Cardiac fibroblast (primary cell): Measurements from ENCODE around the gene CALCA.
"Not testable (repeated sequence)": the region's sequence is repeated elsewhere in the genome, so short reads cannot be mapped to it uniquely, and the experiment has no call there.

Experiments used
- DNase-seq, 2 donors: peaks; one replicate each; pipeline versions ENCODE4 v3.0.0 to v3.0.0-alpha.2; 2010; ENCODE audit warnings: low read depth in 2 of 2
- H3K4me3 ChIP-seq, 2 donors: replicated peaks in 1 of 2; 1 replicate in 1 of 2; 2 replicates in 1 of 2; pipeline ENCODE4 v1.5.1; 2011; ENCODE audit warnings: low read depth in 2 of 2, low read length in 2 of 2, mild to moderate bottlenecking in 2 of 2, moderate library complexity in 1 of 2
- TF ChIP-seq, protein P1 (sequence below): IDR thresholded peaks from one replicate; pipeline ENCODE4 v1.5.1; 2011; ENCODE audit warnings: low read depth, mild to moderate bottlenecking, low read length, inconsistent platforms

The CALCA gene, protein sequence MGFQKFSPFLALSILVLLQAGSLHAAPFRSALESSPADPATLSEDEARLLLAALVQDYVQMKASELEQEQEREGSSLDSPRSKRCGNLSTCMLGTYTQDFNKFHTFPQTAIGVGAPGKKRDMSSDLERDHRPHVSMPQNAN

GRCh38 chr11:14971865-14972580 lies at the start of gene CALCA:
TSS of gene CALCA (minus strand) at chr11:14972351. CDS start at chr11:14971192, 1,159 bp downstream.
- TF ChIP-seq, protein P1, sequence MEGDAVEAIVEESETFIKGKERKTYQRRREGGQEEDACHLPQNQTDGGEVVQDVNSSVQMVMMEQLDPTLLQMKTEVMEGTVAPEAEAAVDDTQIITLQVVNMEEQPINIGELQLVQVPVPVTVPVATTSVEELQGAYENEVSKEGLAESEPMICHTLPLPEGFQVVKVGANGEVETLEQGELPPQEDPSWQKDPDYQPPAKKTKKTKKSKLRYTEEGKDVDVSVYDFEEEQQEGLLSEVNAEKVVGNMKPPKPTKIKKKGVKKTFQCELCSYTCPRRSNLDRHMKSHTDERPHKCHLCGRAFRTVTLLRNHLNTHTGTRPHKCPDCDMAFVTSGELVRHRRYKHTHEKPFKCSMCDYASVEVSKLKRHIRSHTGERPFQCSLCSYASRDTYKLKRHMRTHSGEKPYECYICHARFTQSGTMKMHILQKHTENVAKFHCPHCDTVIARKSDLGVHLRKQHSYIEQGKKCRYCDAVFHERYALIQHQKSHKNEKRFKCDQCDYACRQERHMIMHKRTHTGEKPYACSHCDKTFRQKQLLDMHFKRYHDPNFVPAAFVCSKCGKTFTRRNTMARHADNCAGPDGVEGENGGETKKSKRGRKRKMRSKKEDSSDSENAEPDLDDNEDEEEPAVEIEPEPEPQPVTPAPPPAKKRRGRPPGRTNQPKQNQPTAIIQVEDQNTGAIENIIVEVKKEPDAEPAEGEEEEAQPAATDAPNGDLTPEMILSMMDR = no peak
- H3K4me3 ChIP-seq = no peak within 1 kb of the TSS
- no peak for DNase-seq

GRCh38 chr11:15016200-15016599 lies 44.0 kb upstream of the CALCA start:
- TF ChIP-seq, protein P1 = no peak
- no peak overlapping the region for H3K4me3 ChIP-seq
- DNase-seq = no peak

- TF ChIP-seq, protein P1 = no peak
Measured at GRCh38 chr11:15011776-15012345, 39.7 kb upstream of the CALCA start.

DNA sequence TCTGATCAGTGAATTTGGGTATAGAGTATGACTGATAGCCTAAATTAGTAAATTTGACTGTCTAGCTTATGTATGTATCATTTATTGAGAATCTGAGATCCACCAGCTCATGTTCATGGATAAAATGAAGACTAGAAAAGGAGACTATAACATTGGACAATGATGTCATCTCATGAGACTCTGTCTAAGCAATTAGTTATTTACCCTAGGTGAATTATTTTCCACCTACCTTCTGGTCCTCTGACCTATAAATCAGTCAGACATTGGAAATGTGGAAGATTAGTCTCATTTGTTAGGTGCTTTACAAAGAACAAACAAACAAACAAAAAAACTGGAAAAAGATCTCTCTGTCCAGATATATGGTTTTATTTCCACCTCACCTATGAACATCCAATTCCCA lies 38.7 kb upstream of the CALCA start:
- TF ChIP-seq, protein P1 = no peak
- H3K4me3 ChIP-seq = no peak overlapping the region
- DNase-seq = no peak

More at GRCh38 chr11:15011776-15012345, 39.7 kb upstream of the CALCA start:
- no peak for DNase-seq
- no peak overlapping the region for H3K4me3 ChIP-seq

- peak; percentile 52 to 76 for DNase-seq
- TF ChIP-seq, protein P1 = peak; percentile 45
- no peak overlapping the region for H3K4me3 ChIP-seq
Measured at GRCh38 chr11:15006139-15006759, 34.1 kb upstream of the CALCA start.

DNA sequence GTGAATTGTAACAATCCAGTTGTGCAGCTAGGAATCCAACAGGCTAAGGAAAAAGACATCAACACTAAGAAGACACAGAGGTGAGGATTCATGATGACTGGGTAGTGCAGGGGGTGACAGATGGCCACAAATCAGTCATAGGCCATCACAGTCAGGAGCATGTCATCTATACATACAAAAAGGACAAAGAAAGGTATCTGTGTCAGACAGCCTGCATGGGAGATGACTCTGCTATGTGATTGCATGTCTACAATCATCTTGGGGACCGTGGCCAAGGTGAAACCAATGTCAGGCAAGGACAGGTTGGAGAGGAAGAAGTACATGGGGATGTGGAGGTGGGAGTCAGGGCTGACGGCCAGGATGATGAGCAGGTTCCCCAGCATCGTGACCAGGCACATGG lies 16.0 kb upstream of the CALCA start:
- H3K4me3 ChIP-seq, DNase-seq: not testable (repeated sequence)

DNA sequence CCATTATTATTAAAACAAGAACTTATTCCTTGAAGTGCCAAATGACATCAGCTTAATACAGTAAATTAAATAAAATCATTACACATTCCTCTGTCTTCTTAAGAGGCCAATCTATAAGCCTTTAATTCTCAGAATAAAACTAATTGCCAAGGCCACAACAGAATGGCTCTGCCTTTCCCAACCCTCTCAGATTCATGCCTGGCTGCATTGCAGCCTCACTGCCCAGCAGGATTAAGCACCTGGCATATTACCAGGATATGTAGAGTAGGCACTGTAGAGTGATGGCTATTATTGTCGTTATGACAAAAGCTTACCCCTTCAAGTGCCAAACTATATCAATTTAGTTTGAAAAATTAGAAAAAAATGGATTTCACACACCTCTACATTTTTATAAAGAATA lies 9.4 kb upstream of the CALCA start:
- H3K4me3 ChIP-seq = no peak overlapping the region
- no peak for DNase-seq
- TF ChIP-seq, protein P1 = no peak
